Stimulated activated CD8-positive, alpha-beta memory T cell treated with anti-CD3 and anti-CD28 coated beads, Interleukin-7, amount 100 ng/mL, for 4 hours (primary cell): Measurements from ENCODE around the gene ZNF618.

ENCODE experiments used
- DNase-seq, 2 donors: peaks; one replicate each; pipeline ENCODE4 v3.0.0-alpha.2; 2020; ENCODE audit warnings: low read depth in 2 of 2

The ZNF618 gene

GRCh38 chr9:114060070-114060469, 184.0 kb downstream of the ZNF618 start:
- DNase-seq, result no peak

GRCh38 chr9:114060711-114061110, 184.6 kb downstream of the ZNF618 start:
- DNase-seq, result no peak

DNA sequence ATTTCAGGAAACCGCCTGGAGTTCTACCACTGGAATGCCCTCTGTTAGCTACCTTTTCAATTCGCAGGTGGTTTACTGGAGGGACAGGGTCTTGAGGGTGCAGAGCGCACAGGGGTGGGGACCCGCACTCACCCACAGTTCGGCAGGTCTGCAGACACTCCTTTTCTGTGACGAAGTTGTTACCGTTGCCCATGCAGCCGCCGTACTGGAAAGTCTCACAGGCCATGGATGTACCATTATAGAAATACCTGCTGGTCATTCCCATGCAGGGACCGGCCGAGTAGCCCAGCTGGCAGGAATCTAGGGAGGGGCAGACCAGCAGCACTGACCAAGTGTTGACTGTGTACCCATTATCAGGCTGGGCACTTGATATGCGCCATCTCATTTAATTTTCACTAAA, 185.2 kb downstream of the ZNF618 start:
- no peak for DNase-seq

DNA sequence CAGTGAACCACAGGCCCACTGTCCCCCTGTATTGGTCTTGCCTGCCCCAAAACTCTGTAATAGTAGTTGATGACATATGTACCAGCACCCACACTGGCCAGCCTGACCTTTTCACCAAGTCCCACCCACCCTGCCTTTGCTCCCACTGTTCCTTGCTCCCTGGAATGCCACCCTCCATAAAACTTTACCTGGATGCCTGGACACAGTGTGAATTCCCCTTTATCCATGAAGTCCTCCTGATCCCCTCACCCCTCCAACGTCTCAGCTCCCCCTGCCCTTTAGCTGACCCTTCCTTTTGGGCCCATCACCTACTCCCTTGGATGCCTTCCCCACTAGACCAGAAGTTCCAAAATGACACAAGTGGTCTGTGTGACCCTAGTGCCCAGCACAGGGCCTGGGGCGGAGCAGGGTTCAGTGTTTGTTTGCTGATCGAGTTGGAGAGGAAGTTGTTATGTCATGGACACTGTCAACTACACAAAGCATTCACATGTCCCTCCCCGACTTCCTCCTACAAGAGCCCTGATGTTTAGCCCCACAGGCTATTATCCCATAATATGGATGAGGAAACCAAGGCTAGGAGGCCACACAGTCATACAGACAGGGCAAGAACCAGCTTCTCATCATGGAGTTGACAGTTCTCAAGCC, 185.8 kb downstream of the ZNF618 start:
- DNase-seq, result no peak

GRCh38 chr9:114065304-114065703, 189.2 kb downstream of the ZNF618 start:
- DNase-seq, result no peak

GRCh38 chr9:114069476-114070187, 193.5 kb downstream of the ZNF618 start:
- no peak for DNase-seq

GRCh38 chr9:114070188-114071103, 194.3 kb downstream of the ZNF618 start:
- no peak for DNase-seq

DNA sequence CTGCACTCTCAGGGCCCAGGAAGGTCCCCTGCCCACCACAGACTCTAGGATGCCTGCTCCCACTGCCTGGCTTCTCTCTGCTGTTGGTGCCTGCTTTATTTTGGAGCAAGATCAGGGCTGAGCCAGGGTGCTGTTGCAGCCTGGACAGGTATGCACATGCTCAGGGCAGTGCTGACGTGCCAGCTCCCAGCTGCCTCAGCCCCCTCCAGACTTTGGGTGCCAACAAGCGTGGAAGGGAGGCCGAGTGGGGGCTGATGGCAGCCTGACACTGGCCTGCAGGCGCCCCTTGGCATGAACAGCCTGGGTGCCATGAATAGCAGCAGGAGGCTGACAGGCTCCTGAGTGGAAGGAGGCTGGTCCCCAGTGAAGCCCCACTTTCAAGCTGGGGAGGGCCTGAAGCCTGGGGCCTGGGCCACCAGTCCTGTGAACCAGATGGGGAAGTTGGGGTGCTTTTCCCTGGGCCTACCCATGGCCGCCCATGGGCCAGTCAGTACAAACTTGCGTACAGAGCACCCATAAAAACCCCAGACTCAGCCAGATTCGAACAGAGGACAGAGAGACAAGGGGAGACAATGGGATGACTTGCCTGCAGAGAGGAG, 195.2 kb downstream of the ZNF618 start:
- no peak for DNase-seq

GRCh38 chr9:114072184-114073140, 196.4 kb downstream of the ZNF618 start:
- DNase-seq, result no peak

DNA sequence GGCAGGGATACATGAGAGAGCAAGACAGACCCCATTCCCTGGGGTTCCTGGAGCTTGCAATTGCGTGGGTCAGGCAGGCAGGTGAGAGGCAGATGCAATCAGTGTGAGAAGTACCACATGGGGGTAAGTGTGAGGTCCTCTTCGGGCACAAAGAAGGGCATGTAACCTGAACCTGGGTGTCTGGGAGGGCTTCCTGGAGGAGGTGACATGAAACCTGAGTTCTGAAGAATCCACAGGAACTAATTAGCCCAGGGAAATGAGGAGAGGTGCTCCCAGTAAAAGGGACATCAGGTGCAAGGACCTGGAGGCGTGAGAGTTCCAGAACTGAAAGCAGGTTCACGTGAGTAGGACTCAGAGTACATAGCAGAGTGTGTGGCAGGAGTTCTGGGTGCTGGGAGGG, 199.5 kb downstream of the ZNF618 start:
- no peak for DNase-seq

DNA sequence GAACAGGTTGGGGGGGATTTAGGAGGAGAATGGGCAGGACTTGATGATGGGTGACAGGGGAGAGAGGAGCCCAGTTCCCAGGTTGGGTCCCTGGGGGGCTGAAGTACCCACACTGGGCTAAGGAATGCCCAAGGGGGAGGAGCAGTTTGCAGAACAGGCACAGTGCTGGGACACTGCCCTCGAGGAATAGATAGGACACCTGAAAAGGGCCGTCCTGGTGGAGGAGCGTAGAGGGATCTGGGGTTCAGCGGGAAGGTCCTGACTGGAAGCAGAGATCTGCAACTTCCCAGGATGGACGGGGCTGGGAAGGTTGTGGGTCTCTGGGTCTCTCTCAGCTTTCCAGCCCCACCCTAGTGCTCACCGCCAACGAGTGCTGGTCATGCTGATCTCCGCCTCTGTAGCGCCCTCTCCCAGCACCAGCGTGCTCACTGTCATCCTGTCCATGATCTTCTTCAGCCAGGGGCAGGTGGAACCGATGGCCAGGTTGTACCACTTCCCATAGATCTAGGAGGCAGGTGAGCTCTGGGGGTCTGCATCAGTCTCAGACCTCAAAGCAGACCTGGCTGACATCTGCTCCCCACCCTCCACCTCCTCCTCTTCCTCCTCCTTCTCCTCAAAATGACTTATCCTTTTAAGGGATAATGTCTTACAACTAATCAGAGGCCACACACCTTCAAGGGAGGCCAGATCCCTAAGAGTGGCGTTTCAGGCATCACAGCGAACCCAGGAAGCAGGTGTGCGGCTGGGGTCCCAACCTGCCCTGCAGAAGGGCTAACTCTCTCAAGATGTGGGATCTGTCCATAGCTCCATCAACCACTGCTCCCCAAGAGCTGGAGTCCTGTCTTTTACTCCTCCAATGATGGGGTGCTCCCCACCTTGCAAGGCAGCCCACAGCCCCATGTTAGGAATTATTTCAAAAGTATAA, 200.4 kb downstream of the ZNF618 start:
- no peak for DNase-seq

- no peak for DNase-seq
Measured at GRCh38 chr9:114077162-114077837, 201.2 kb downstream of the ZNF618 start.

DNA sequence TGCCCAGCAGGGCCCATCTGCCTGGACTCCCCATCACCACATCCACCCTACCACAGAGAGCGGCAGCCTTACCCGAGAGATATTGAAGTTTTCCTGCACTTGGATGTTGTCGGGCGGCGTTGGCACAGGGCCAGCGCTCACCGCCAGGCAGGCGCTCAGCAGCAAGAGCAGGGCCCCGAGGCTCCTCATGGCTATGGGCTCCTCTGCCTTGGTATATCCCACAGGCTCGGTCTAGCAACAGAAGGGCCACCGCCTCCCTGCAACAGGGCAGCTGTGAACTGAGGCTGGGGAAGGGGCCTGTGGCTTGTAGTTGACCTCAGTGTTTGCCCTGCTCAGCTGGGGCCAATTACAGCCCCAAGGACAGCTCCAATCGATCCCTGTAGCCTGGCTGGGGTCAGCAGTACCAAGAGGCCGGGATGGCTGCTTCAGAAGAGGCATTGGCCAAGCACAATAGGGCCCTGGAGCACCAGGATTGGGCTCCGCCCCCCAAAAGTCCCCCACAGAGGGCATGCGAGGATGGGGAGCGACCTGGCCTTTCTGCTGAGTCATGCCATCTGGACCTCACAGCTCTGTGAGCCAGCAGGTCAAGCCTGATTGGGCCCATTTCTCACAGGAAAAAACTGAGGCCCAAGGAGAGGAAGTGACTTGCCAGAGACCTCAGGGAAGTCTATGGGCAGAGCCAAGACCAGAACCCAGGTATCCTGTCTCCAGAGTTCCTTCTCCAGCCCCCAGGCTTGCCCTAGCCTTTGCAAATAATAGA, 202.1 kb downstream of the ZNF618 start, which contains the start of gene AMBP:
Gene AMBP (minus strand): TSS at position 280 of the 760 bp plus-strand sequence. CDS start 91 bp downstream, at position 189.
- no peak for DNase-seq

DNA sequence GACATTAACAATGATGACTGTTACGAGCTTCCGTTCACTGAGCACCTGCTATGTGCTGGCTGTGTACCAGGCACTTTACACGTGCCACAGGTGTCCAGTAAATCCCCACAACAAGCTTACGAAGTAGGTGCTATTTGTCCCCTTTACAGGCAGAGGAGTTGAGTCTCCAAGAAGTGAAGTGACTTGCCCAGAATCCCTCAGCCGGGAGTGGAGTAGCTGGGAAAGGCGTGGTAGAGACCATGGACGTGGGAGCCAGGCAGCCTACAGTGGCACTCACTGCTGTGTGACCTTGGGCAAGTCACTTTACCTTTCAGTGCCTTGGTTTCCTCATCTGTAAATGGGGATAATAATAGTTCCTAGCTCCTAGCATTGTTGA, 202.7 kb downstream of the ZNF618 start:
- DNase-seq, result no peak

DNA sequence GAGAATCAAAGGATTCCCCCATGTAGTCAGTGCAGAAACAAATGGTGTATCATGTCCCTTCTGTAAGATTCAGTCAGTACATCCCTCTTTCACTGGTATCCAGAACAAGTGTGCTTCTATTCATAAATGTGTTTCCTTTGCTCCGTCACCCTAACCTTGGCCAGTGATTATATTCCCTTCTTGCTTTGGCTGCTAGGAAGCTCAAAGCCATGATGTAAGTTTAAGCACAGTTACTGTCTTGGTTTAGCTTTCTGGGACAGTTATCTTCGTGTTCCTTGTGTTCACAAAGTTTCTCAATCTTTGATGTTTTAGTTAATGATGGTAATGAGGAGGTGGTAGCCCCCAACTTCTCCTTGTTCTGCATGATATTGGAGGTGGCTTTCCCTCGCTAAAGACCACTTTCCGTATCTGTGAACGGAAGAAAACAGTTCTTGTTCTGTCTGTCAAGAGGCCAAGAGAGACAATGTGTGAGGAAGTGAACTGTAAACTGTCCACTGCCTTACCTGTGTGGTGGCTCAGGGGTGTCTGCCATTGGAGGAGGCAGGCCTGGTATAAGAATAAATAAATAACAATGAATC, 204.2 kb downstream of the ZNF618 start:
- DNase-seq, result no peak

- DNase-seq, result no peak
Measured at GRCh38 chr9:114080773-114081440, 204.8 kb downstream of the ZNF618 start.

DNA sequence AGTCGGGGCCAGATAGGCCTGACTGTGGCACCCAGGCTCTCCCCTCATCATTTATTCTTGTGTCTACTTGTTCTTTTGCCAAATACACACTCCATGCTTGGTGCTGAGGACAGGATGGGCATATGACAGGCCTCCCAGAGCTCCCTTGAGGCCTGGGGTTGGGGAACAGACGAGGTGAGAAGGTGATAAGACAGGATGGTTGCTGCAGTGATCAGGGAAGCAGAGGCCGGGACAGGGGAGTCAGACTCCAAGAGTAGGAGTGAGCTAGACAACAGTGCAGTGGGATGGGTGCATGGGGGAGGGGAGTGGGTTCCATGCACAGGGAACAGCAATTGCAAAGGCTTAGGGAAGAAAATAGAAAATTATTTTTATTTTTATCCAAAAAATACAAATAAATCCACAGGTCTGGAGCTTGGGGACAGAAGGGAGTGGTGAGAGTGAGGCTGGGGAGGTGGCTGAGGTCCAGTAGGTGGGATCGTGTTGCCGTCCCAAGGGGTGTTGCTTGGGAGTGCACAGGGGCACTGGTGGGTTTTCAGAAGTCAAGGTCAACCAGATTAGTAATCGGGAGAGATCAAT, 205.4 kb downstream of the ZNF618 start:
- DNase-seq, result no peak
